HL-60/S4 treated with retinoic acid at 250 ng/mL for 4 days and 3 days (cell line): Measurements from ENCODE around the gene HABP4.

Experiments used
- in situ Hi-C: fragments of 300-500 bp; cut with MboI; formaldehyde crosslinking; loops from 2 replicates; pipeline ENCODE4 v1.7.0; 2022; ENCODE audit warnings: low sequenced_read_pairs

The HABP4 gene

DNA sequence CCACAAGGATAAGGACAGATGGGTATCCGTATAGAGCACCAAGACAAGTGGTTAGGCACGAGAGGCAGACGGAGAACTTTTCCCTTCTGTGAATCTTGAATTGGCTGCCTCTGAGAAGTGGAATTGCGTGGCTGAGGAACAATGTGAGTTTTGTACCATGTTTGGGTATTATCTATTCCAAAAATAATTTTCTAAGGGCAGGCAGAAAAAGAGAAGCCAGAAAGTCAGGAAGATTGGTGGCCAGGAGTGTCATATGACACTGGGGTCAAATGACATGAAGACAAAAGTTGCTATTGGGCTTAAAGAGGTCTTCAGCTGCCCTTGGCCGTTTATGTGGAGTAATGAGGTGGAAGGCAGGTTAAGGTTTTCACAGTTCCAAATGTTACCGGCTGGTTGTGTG, 14.5 kb downstream of the HABP4 start:
- in situ Hi-C loops: no loop called here

DNA sequence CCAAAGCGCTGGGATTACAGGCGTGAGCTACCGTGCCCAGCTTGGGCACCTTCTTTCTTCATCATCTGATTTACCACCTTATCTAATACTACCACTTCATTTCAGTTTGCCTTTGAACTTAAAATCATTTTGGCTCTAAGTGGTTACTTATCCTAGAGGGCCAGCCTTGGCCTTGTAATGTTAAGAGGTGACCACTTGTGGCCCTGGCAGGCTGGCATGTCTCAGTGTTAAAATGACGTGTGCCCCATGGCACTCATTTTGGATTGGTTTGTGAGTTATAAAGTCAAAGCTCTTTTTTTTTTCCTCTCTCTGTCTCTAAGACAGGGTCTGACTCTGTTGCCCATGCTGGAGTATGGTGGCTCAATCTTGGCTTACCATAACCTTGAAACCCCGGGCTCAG, 17.8 kb downstream of the HABP4 start:
- in situ Hi-C loops: no loop called here

DNA sequence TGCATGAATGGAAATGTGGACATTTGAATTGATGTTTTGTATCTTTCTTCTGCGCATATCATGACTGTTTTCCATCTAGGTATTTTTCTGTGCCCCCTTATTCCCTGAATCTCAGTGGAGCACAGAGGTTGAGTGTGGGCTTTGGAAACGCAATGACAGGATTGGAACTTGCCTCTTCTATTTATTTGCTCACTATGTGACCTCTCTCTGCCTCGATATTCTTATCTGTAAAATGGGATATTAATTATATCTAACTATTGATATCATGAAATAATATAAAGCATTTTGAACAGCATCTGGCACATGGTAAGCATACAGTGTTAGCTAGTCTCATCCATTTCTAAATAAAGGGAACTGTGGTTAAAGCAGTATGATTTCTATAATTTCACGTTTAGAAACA, 26.0 kb downstream of the HABP4 start:
- in situ Hi-C loops: no loop called here

DNA sequence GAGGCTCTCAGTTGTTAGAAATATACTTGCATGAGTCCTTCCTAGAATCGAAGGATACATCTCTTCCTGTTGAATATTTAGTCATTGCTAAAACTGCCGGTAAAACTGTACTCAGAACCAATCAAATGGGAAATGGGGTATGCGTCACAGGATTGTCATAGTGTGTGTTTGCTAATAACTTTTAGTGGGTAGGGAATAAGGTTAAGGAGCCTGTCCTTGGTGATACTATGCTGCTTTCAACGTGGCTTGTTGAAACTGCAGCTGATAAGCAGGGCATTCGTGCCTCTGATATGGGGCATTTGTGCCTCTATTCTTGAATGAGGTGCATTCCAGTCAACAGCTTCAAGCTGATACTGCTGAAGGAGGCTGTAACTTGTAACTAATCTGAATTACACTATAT, 26.6 kb downstream of the HABP4 start:
- in situ Hi-C loops: no loop called here

DNA sequence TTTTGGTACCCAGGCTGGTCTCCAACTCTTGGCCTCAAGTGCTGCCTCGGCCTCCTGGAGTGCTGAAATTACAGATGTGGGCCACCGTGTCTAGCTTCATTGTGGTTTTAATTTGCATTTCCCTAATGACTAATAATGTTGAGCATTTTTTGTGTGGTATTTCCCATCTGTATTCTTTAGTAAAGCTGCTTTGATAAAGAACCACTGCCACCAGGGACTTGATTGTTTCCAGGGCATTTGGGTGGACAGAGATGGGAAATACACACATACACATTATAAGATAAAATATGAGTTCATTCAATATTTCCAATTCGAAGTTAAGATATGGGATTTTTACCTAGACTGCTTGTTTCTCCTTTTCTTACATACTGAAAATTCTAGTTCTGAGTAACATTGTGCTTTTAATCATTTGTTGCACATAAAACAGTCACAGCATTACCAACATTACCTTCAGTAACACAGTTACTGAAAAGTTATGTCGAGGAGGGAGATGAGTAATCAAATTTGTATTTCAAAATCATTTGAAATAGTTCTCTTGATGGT, 28.9 kb downstream of the HABP4 start:
- in situ Hi-C loops: no loop called here

DNA sequence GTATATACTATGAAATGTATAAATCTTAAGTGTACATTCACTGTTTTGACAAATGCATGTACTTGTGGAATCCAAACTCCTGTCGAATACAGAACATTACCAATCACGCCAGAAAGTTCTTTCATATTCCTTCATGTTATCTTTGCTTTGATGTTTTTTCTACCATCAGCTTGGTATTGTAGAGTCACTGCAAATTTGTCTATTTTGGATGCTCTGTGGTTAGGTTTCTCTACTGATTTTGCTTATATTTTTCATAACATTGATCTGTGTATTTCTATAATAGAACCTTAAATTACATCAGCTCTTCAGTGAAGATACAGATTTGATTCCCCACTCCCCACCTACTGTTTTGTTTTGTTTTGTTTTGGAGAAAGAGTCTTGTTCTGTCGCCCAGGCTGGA, 30.8 kb downstream of the HABP4 start:
- in situ Hi-C loops: no loop called here

DNA sequence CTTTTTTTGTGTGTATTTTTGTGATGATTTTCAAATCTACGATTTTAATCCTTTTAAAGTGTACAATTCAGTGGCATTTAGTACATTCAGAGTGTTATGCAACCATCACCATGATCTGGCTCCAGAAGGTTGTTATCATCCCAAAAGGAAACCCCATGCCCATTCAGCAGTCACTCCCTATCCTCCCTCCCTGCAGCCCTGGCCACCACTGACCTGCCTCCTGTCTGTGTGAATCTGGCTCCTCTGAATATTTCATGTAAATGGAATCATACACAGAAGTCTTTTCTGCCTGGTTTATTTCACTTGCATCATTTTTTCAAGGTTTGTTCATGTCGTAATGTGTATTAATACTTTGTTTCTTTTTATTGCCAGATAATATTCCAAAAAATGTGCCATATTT, 32.5 kb downstream of the HABP4 start:
- in situ Hi-C loops: no loop called here

DNA sequence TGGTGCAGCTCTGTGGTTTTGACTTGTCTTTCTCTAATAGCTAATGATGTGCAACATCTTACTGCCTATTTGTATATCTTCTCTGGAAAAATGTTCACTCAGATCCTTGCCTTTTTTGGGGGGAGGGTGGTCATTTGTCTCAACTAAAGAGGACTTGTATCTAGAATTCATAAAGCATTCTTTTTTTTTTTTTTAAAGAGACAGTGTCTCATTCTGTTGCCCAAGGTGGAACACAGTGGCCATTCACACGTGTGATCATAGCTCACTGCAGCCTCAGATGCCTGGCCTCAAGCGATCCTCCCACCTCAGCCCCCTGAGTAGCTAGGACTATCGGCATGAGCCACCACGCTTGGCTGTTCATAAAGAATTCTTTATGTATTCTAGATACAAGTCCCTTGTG, 33.2 kb downstream of the HABP4 start:
- in situ Hi-C loops: no loop called here

DNA sequence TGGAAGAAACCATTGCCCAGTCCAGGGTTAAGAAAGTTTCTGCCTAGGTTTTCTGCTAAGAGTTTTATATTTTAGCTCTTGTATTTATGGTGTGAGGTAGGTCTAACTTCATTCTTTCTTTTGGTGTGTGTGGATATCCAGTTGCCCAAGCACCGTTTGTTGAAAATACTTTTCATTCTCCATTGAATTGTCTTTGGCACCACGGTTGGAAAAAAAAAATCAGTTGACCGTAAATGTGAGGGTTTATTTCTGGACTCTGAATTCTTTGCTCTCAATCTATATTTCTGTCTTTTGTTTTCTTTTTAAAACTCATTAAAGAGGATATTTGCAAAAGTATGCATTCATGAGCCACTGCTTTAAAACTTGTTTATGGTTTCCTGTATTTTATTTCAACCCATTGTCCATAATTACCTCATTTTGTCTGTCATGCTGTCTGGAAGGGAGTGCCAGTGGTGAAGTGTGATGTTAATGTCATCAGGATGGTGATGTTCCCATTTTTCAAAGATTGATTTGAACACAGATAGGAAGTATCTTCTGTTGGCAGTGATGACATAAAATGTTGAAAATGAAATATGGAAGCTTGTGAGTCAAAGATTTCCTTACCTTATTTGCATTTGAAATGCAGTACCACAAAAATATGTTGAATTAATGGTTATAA, 33.9 kb downstream of the HABP4 start:
- in situ Hi-C loops: no loop called here

DNA sequence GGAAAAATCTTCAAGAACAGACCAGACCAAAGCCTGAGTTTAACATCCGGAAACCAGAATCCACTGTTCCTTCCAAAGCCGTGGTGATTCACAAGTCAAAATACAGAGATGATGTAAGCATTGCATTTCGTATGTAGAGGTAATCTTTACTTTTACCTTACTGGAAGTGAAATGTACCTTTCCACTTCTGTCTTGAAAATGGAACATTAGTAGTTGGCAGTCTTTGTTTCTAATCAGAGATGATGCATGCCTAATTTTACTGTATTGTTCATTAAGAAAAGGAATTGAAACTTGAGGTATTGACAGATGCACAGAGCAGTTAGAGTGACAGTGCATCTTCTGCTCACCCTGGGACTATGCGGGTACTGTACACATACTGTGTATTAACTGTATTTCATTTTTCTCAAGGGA, 34.6 kb downstream of the HABP4 start:
- in situ Hi-C loops: no loop called here

DNA sequence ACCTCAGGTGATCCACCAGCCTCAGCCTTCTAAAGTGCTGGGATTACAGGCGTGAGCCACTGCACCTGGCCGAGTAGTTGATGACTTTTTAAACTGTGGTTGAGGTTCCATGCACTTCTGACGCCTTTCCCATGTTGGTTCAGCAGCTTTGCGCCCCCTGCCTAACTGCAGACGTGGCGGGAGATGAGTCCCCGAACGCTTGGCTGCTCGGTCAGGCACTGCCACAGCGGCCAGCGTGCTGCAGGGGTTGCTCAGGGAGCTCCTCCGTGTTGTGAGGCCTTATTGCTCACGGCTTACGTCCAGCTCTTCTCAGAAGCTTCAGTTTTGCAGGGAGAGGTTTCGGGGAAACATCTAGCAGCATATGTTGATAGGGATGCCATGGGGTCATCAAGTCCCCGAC, 35.3 kb downstream of the HABP4 start:
- in situ Hi-C loops: no loop called here

DNA sequence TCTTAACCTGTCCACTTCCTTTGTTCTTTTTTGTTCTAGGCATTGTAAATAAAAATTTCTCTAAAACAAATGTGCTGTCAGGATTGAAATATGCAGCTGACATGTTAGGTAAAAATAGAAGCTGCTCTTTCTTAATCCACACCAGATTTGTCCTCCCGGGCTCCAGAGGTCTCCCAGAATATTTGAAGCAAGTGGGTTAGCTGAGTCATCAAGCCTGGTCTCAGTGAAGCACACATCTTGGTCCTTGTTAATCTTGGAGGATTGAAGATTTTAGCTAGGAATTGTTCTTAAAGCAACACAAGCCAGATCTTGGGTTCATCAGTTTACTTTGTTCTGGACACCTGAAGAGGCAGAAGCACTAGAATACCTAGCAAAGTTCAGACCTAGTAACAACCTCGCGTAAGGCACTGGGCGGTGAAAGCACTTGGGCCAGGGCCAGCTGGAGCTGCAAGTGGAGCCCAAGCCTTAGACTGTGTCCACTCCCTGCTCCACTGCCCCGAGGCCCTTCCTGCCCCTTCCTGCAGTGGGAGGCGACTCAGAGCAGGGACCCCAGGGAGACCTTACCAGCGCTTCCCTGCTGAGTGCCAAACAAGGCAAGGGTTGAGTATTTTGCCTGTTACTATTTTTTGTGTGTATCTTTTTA, 36.5 kb downstream of the HABP4 start:
- in situ Hi-C loops: no loop called here

DNA sequence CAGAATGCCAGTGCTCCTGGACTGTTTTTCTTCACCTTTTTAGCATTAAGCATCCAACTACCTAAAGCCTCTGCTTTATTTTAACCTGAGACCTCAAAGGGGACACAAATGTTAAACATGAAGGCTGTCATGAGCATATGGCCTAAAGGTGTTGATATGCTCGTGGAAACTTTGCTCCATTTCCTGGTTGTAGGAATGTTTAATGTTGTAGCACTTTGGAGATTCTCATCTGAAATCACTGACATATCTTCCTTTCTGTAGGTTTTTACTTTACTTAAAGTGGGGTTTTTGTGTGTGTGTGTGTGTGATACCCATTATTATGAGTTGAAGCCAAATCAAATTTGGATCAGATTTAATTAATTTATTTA, 37.0 kb downstream of the HABP4 start:
- in situ Hi-C loops: no loop called here

DNA sequence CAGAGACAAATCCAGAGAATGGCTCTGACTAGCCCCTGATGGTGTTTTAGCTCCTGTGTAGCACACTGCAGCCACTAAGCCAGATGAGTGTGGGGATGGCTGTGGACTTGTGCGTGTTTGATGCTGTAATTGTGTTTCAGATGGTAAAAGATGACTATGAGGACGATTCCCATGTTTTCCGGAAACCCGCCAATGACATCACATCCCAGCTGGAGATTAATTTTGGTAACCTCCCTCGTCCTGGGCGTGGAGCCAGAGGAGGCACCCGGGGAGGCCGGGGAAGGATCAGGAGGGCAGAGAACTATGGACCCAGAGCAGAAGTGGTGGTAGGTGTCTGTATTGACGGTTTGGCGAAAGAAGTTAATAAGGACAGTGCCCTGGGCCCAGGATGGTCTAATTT, 38.0 kb downstream of the HABP4 start:
- in situ Hi-C loops: no loop called here

DNA sequence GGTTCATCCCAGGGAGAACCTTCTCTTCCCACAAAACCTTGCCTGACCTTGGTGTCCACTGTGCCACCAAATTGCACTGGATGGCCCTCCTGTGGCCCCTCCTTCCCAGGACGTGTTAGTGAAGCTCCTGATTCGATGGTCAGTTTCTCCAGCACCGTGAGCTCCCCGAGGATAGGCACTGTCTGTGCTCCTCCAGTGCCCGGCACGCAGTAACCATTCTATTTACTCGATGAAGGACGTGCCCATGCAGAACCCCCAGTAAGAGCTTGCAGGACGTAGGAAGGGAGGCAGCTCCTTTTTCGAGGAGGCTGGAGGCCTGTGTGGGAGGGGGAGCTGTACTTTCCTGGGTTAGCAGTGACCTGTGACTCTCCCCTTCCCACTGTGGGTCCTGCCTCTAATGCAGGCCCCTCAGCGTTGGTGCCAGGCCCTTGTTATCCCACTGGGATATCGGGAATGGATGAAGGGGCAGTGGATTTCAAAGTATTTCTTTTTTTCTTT, 39.6 kb downstream of the HABP4 start:
- in situ Hi-C loops: no loop called here

DNA sequence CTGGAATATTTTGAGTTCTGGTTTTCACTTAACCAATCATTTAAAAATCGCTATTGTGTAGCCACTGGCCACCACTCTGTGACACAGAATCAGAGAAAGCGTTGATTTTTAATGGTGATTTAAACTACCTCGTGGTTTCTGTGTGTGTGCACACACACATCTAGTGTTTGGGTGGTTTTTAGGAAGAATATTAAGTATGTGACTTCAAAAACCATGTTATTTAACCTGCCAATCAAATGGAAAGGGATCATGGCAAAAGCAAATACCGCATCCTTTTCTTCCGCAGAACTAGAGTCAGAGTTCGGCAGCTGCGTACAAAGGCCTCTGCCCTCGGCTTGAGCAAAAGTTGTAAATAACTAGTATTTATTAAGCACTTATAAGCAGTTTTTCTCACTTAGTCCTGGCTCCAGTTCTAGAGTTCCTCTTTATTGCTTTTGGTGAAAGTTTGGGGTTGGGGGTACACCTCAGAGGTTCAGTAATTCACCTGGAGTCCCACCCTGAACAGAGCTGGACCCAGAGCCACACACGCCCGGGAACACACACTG, 40.6 kb downstream of the HABP4 start:
- in situ Hi-C loops: no loop called here

DNA sequence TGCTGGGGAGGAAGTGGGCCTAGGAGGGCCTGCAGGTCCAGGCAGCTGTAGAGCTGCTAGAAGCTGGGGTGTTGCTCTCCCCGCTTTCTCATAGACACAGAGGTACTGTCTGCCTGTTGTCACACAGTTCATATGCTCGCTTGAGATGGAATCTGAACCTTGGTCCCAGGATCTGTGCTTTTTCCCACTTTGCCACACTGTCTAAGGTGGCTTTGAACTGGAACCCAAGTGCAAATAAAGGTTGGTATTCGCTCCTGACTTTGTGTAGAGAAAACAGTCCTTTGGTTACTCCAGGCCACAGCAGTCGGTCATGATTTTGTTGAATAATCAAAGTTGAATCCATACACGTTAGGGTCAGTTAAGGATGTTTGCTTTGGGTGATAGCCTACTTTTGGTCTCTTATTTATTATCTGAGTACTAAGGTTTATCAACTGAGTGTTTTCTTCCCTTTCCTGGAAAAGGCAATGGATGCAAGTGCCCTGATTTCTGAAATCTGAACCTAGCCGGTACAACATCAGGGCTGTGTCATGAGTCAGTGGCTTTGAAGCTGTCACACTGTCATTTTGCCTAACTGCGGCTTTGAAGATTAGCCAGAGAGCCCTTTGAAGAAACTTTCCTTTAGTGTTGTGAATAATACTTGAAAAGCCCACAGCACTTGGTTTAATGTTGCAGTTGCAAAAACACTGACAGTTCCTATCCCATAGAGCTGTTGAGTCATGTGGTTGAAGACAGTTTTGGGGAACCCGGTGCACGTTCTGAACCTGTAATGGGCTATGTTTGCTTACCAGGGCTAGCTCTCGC, 41.3 kb downstream of the HABP4 start:
- in situ Hi-C loops: no loop called here

DNA sequence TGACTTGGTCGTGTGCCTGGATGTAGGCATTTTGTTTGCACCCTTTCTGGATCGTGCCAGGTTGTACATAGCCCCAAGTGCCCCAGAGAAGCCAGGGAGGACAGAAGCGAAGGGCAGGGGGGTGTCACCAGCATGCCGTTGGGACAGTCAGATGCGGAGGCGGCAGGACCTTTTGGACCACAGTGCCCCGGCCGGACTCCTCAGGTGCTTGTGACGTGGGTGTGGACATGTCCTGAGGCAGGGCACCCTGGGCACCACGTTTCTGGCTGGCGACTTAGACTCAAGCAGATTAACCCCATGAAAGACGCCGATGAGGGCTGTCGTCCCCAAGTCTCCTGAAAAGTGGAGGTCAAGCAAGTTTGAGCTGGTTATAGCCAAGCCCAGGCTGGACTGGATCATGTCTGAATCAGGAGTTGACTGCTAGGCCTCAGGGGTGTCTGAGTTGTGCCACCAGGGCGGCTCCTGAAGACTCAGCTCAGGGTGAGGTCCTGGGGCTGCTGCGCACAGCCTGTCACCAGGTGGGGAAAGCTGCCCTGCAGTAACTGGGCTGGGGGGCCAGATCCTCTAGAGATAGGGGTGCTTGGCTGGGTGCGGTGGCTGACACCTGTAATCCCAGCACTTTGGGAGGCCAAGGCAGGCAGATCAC, 42.0 kb downstream of the HABP4 start:
- in situ Hi-C loops: no loop called here

DNA sequence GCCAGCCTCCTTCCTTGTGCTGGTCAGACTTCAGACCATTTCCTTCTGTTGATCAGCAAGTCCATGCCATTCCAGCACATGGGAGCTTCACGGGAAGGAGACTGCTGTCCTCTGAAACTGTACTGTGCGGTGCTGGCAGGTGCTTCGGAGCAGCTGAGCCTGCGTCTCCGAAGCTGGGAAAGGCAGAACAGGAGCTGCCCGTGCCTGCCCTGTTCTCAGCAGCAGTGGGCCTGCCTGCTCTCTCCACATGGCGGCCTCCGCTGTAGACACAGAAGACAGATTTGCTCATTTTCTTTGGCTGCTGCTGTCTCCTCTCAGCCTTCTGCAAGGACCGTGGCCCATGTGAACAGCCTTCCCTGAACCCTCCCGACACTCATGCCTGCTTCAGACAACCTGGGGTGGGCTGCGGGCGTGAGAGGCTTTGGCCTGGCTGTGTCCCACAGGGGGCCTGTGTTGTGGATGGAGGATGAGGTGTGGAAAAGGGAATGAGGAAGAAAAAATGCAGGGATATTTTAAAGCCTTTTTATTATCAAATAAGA, 43.1 kb downstream of the HABP4 start:
- in situ Hi-C loops: no loop called here

DNA sequence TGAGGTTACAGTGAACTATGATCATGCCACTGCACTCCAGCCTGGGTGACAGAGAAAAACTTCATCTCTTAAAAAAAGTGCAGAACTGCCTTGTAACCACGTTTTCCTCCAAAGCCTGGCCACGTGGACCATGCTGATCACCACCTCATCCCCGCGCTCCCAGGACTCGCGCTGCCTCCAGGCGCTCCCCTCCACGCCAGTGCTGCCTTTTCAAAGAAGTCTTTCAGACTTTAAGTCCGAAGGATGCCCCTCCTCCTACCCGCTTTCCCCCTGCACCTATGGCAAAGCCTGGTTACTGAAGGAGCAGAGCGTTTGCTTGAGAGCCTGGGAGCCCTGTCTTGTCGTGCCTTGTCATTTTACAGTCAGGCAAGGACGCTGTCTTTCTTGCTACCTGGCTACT, 43.8 kb downstream of the HABP4 start:
- in situ Hi-C loops: no loop called here
